ENCODE data around the gene GPR148. TPM values are rescaled to one million over a fixed set of nuclear protein-coding genes. Genes with fewer than 3 reads are reported as not detected.
A peak's percentile ranks its signal among the peaks of the same experiment; 100 is the strongest.
"Not testable (repeated sequence)": the region's sequence is repeated elsewhere in the genome, so short reads cannot be mapped to it uniquely, and the experiment has no call there.

Gene GPR148
- total RNA-seq, 1 donor from 2014 or later: not detected

DNA sequence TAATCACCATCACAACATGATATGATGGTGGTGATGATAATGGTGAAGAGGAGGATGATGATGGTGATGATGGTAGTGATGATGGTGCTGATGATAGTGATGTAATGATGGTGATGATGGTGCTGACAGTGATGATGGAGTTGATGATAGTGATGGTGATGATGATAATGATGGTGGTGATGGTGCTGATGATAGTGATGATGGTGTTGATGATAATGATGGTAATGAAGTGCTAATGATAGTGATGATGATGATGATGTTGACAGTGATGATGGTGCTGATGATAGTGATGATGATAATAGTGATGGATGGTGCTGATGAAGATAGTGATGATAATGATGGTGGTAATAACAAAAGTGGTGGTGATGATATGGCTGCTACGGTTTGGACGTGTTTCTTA is 4.4 kb upstream of the GPR148 start:
- peaks cover 9% of the 10 kb centered on the region for H3K9me3 Mint-ChIP-seq
- peaks cover 3% of the 10 kb centered on the region for H3K4me1 Mint-ChIP-seq
- H3K27me3 Mint-ChIP-seq (ENCODE audit: low read depth): peaks cover 36% of the 10 kb centered on the region
- TF ChIP-seq, protein P1, sequence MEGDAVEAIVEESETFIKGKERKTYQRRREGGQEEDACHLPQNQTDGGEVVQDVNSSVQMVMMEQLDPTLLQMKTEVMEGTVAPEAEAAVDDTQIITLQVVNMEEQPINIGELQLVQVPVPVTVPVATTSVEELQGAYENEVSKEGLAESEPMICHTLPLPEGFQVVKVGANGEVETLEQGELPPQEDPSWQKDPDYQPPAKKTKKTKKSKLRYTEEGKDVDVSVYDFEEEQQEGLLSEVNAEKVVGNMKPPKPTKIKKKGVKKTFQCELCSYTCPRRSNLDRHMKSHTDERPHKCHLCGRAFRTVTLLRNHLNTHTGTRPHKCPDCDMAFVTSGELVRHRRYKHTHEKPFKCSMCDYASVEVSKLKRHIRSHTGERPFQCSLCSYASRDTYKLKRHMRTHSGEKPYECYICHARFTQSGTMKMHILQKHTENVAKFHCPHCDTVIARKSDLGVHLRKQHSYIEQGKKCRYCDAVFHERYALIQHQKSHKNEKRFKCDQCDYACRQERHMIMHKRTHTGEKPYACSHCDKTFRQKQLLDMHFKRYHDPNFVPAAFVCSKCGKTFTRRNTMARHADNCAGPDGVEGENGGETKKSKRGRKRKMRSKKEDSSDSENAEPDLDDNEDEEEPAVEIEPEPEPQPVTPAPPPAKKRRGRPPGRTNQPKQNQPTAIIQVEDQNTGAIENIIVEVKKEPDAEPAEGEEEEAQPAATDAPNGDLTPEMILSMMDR (IDR thresholded peaks at IDR 0.05; ENCODE audit: unreplicated experiment): no peak
- no peak for DNase-seq (ENCODE audit: low spot score in 2 of 2, unreplicated experiment in 2 of 2)
- H3K36me3 Mint-ChIP-seq: no peaks in the 10 kb centered on the region
- H3K4me3 Mint-ChIP-seq: no peak overlapping the region
- no peak overlapping the region for H3K27ac Mint-ChIP-seq

DNA sequence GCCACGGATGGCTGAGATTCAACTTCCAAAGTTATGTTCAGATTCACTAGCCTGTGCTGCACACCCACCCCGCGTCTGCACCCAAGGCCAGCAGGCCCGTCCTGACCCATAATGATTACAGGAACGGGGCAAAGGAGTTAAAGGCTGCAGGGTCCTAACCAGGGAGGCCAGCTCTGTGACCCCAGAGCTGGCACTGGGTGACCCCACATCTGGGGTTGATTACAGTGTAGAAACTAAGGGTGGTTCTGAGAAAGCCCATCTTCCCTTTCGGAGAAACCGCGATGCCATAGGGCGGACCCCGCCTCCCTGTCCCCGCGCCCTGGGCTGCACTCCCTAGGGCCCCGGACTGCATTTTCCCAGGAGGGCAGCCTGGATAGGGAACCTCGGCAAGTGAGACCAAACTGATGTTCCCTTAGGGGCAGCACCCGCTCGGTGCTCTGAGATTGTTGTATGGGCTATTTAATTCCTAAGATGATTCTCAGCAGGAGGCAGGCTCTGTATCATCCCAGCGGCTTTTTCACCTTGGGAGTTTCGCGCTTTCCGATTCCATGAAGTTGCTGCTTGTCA is 2.2 kb upstream of the GPR148 start:
- Mint-ChIP-seq H3K9me3 (peaks cover 9% of the 10 kb centered on the region), H3K27ac (no peak overlapping the region), H3K27me3 (ENCODE audit: low read depth) (peaks cover 53% of the 10 kb centered on the region), H3K36me3 (no peaks in the 10 kb centered on the region), H3K4me1 (peaks cover 3% of the 10 kb centered on the region), H3K4me3 (peak overlapping the region; percentile 64)
- TF ChIP-seq, protein P1 (IDR thresholded peaks at IDR 0.05; ENCODE audit: unreplicated experiment): no peak
- no peak for DNase-seq (ENCODE audit: low spot score in 2 of 2, unreplicated experiment in 2 of 2)

DNA sequence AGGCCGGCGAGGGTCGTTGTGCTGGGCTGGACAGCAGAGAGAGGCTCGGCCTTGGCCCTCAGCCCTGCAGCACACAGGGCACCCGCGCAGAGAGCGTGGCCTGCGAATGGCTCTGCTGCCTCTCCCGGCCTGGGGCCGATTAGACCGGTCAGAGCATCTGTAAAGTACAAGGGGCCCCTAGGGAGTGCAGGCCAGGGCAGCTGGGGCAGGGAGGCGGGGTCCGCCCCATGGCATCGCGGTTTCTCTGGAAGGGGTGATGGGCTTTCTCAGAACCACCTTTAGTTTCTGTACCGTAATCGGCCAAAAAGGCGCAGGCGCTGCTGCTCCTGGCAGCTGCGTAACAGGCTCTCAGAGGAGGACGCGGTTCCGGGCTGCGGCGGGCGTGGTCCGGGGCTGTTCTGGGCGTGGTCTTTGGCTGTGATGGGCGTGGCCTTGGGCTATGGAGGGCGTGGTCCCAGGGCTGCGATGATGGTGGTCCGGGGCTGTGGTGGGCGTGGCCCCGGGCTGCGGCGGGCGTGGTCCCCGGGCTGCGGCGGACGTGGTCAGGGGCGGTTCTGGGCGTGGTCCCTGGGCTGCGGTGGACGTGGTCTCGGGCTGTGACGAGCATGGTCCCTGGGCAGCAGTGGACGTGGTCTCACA is 1.5 kb upstream of the GPR148 start:
- H3K4me3 Mint-ChIP-seq: peak overlapping the region; percentile 64
- peaks cover 4% of the 10 kb centered on the region for H3K9me3 Mint-ChIP-seq
- H3K4me1 Mint-ChIP-seq: peaks cover 3% of the 10 kb centered on the region
- H3K27me3 Mint-ChIP-seq (ENCODE audit: low read depth): peaks cover 57% of the 10 kb centered on the region
- H3K27ac Mint-ChIP-seq: no peak overlapping the region
- TF ChIP-seq, protein P1 (IDR thresholded peaks at IDR 0.05; ENCODE audit: unreplicated experiment): no peak
- H3K36me3 Mint-ChIP-seq: no peaks in the 10 kb centered on the region
- DNase-seq (ENCODE audit: low spot score in 2 of 2, unreplicated experiment in 2 of 2): peak; percentile 72 to 84

DNA sequence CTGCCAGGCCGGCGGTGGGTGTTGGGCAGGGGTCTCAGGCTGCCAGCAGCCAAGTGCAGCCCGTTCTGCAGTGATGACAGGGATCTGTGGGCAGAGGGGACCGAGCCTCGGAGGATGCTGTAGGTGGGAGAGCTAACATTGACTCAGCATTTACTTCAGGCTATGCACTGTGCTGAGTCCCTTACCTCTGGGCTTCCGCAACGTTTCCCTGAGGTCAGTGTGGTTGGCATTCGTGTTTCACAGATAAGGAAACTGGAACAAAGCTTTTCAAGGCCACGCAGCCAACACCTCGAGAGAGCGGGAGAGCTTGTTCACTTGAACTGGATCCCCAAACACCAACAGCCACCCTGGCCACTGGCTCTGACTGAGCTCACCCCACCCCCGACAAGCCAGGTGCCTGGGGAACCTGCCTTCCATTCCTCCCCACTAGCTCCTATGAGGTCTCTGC is 839 bp upstream of the GPR148 start:
- Mint-ChIP-seq H3K4me3 (peak overlapping the region; percentile 64), H3K36me3 (no peaks in the 10 kb centered on the region), H3K27ac (no peak overlapping the region), H3K4me1 (peaks cover 3% of the 10 kb centered on the region), H3K9me3 (no peaks in the 10 kb centered on the region), H3K27me3 (ENCODE audit: low read depth) (peaks cover 63% of the 10 kb centered on the region)
- TF ChIP-seq, protein P1 (IDR thresholded peaks at IDR 0.05; ENCODE audit: unreplicated experiment): no peak
- DNase-seq (ENCODE audit: low spot score in 2 of 2, unreplicated experiment in 2 of 2): no peak

DNA sequence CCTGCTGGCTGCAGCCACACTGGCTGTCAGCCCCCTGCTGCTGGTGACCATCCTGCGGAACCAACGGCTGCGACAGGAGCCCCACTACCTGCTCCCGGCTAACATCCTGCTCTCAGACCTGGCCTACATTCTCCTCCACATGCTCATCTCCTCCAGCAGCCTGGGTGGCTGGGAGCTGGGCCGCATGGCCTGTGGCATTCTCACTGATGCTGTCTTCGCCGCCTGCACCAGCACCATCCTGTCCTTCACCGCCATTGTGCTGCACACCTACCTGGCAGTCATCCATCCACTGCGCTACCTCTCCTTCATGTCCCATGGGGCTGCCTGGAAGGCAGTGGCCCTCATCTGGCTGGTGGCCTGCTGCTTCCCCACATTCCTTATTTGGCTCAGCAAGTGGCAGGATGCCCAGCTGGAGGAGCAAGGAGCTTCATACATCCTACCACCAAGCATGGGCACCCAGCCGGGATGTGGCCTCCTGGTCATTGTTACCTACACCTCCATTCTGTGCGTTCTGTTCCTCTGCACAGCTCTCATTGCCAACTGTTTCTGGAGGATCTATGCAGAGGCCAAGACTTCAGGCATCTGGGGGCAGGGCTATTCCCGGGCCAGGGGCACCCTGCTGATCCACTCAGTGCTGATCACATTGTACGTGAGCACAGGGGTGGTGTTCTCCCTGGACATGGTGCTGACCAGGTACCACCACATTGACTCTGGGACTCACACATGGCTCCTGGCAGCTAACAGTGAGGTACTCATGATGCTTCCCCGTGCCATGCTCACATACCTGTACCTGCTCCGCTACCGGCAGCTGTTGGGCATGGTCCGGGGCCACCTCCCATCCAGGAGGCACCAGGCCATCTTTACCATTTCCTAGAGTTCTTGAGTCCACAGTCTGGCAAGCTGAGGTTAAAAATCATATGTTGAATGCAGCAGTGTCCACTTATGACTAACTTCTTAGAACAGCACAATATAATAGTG is 741 bp downstream of the GPR148 start:
- H3K27me3 Mint-ChIP-seq (ENCODE audit: low read depth): peaks cover 73% of the 10 kb centered on the region
- peaks cover 4% of the 10 kb centered on the region for H3K9me3 Mint-ChIP-seq
- DNase-seq (ENCODE audit: low spot score in 2 of 2, unreplicated experiment in 2 of 2): no peak
- TF ChIP-seq, protein P1 (IDR thresholded peaks at IDR 0.05; ENCODE audit: unreplicated experiment): no peak
- peaks cover 3% of the 10 kb centered on the region for H3K4me1 Mint-ChIP-seq
- H3K36me3 Mint-ChIP-seq: no peaks in the 10 kb centered on the region
- no peak overlapping the region for H3K27ac Mint-ChIP-seq
- H3K4me3 Mint-ChIP-seq: no peak overlapping the region

DNA sequence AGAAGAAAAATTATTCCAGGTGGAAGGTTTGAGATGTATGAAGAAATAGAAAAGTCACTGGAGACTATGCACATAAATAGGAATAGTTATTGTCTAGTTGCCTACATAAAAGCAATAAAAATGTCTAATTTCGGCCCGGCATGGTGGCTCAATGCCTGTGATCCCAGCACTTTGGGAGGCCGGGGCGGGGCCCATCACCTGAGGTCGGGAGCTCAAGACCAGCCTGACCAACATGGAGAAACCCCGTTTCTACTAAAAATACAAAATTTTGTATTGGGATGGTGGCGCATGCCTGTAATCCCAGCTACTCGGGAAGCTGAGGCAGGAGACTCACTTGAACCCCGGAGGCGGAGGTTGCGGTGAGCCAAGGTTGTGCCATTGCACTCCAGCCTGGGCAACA is 3.4 kb downstream of the GPR148 start:
- H3K27ac Mint-ChIP-seq; H3K9me3 Mint-ChIP-seq; H3K4me1 Mint-ChIP-seq; H3K36me3 Mint-ChIP-seq; H3K4me3 Mint-ChIP-seq; DNase-seq (ENCODE audit: low spot score in 2 of 2, unreplicated experiment in 2 of 2): not testable (repeated sequence)
- H3K27me3 Mint-ChIP-seq (ENCODE audit: low read depth): peaks cover 69% of the 10 kb centered on the region
